GM23248 (cell line): ENCODE data around the gene RAB41. TPM values are rescaled to one million over a fixed set of nuclear protein-coding genes. Genes with fewer than 3 reads are reported as not detected.
"Not testable (repeated sequence)": the region's sequence is repeated elsewhere in the genome, so short reads cannot be mapped to it uniquely, and the experiment has no call there.

Source experiments
- DNase-seq: peaks from one replicate; pipeline ENCODE4 v3.0.0-alpha.2; 2015
- H2AFZ ChIP-seq: fragments of 200-600 bp; sonication (generic); 2 replicates; pipeline ENCODE4 v1.6.1; 2016; ENCODE audit warnings: antibody characterized with exemption
- H3F3A ChIP-seq: fragments of 200-600 bp; sonication (generic); 2 replicates; pipeline ENCODE4 v1.6.1; 2016; ENCODE audit warnings: mild to moderate bottlenecking, antibody characterized with exemption, mixed run types; ENCODE audit not compliant: insufficient read depth
- H3K27ac ChIP-seq: fragments of 200-600 bp; sonication (generic); 2 replicates; pipeline ENCODE4 v1.5.1; 2016; ENCODE audit warnings: mild to moderate bottlenecking
- H3K27me3 ChIP-seq: fragments of 200-600 bp; sonication (generic); replicated peaks from 2 replicates; pipeline ENCODE4 v1.6.1; 2016; ENCODE audit warnings: mild to moderate bottlenecking; ENCODE audit not compliant: insufficient read depth
- H3K36me3 ChIP-seq: fragments of 200-600 bp; sonication (generic); 2 replicates; pipeline ENCODE4 v1.6.1; 2016; ENCODE audit warnings: low read depth, mild to moderate bottlenecking
- H3K4me1 ChIP-seq: fragments of 200-600 bp; sonication (generic); 2 replicates; pipeline ENCODE4 v1.6.1; 2016; ENCODE audit warnings: mild to moderate bottlenecking; ENCODE audit not compliant: insufficient read depth
- H3K4me2 ChIP-seq: fragments of 200-600 bp; sonication (generic); one replicate; pipeline ENCODE4 v1.6.1; 2016; ENCODE audit warnings: mild to moderate bottlenecking; ENCODE audit not compliant: unreplicated experiment
- H3K4me3 ChIP-seq: fragments of 200-600 bp; sonication (generic); 2 replicates; pipeline ENCODE4 v1.5.1; 2016; ENCODE audit warnings: mild to moderate bottlenecking
- H3K79me2 ChIP-seq: fragments of 200-600 bp; sonication (generic); 2 replicates; pipeline ENCODE4 v1.6.1; 2016; ENCODE audit warnings: mild to moderate bottlenecking; ENCODE audit not compliant: insufficient read depth
- H3K9ac ChIP-seq: fragments of 200-600 bp; sonication (generic); 2 replicates; pipeline ENCODE4 v1.6.1; 2016; ENCODE audit warnings: mild to moderate bottlenecking
- H3K9me2 ChIP-seq: fragments of 200-600 bp; sonication (generic); 2 replicates; pipeline ENCODE4 v1.6.1; 2016; ENCODE audit warnings: mixed run types, mild to moderate bottlenecking, moderate library complexity; ENCODE audit not compliant: insufficient read depth
- H3K9me3 ChIP-seq: fragments of 200-600 bp; sonication (generic); one replicate; pipeline ENCODE4 v1.6.1; 2017; ENCODE audit warnings: low read depth
- H4K20me1 ChIP-seq: fragments of 200-600 bp; sonication (generic); 2 replicates; pipeline ENCODE4 v1.6.0; 2016; ENCODE audit not compliant: insufficient read depth
- EZH2 ChIP-seq: fragments of 200-600 bp; sonication (generic); IDR thresholded peaks from 2 replicates; pipeline ENCODE4 v1.6.1; 2018; ENCODE audit warnings: antibody characterized with exemption, mild to moderate bottlenecking; ENCODE audit not compliant: insufficient read depth, poor library complexity, severe bottlenecking
- EZH2phosphoT487 ChIP-seq: fragments of 200-600 bp; sonication (generic); IDR thresholded peaks from 2 replicates; pipeline ENCODE4 v1.6.1; 2018; ENCODE audit warnings: antibody characterized with exemption, moderate library complexity, mild to moderate bottlenecking, low read depth; ENCODE audit not compliant: insufficient read depth
- WGBS, 2 experiments: methylation state at CpG; one replicate each; pipeline ENCODE4 v1.1.6; 2015 to 2017; ENCODE audit warnings: low lambda C conversion rate in 2 of 2, low coverage in 1 of 2; ENCODE audit errors: missing lambda C conversion rate in 2 of 2; 5-methylcytosine and 5-hydroxymethylcytosine counted together
- in situ Hi-C: fragments of 300-500 bp; cut with MboI; formaldehyde crosslinking; loops from 2 replicates; pipeline ENCODE4 v1.15.0; 2020
- polyA plus RNA-seq: library from polyadenylated mRNA; unstranded; fragments of >200 nt; fragmentation: Nextera tagmentation; extraction: Ambion mirVana; gene quantifications from 2 replicates; pipeline ENCODE4 v1.2.1, GENCODE V29; 2016
- total RNA-seq: library from RNA; depleted of rRNA; stranded (reverse); fragments of >200 nt; shearing (Covaris generic); gene quantifications from 2 replicates; pipeline ENCODE4 v1.2.3, GENCODE V29; 2014

RAB41 gene
- total and polyA plus RNA-seq, 2 experiments from 2014 or later, result not detected

DNA sequence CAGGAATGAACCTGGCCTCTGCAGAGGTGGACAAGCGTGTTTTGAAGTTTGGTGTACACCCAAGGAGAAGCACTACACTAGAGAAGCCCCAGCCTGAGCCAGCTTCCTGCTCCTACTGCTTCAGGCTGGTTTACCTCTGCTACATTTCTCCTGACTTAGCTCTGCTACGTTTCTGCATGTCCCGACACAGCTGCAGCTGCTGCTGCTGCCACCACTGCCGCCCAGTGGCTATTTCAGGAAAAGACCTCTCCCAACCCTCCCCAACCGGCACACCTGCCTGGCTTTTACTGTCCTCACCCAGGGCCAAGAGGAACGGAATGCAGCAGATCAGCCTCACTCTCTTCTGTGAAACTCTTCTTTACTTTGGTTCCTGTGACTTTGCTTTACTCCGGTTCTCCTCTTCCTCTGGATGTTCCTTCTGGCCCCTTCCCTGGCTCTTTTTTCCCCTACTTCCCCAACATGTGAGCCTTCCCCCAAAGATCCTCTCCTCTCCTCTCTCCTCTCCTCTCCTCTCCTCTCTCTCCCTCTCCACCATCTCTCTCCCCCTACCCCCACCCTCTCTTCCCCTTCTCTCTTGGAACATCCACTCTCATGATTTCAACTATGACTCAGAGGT lies 18.9 kb upstream of the RAB41 start:
- Histone ChIP-seq H3F3A (no peaks in the 10 kb centered on the region), H3K27ac (no peak overlapping the region), H4K20me1 (no peaks in the 10 kb centered on the region), H3K79me2 (no peaks in the 10 kb centered on the region), H3K4me1 (no peaks in the 10 kb centered on the region), H3K27me3 (no peaks in the 10 kb centered on the region), H3K9me2 (no peaks in the 10 kb centered on the region), H3K9me3 (no peaks in the 10 kb centered on the region), H3K4me3 (no peak overlapping the region), H3K36me3 (no peaks in the 10 kb centered on the region), H2AFZ (no peak overlapping the region), H3K4me2 (no peak overlapping the region), H3K9ac (no peak overlapping the region)
- in situ Hi-C loops, result no loop called here
- TF ChIP-seq EZH2phosphoT487 (no peak), EZH2 (no peak)
- DNase-seq, result peak; percentile 61
- WGBS, 2 experiments, result 13 to 60% methylated on average over 2 to 7 of the region's 7 CpGs

DNA sequence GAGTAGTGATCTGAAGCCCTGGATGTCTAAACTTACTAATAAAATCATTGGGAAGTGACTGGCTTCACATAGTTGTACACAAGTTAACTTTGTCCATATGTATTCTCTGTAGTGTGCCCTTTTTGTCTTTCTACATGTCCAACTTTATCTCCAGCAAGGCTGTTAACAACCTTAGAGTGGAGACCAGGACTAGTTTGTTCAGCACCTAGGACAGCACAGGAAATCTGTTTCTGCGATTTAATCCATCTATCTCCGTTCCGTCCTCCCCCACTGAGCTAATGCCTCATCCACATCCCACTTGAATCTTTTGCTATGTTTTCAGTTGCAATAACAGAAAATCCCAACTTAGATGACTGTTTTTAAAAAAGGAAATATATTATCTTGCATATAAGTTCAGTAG lies 17.2 kb upstream of the RAB41 start:
- no peak overlapping the region for H3K4me3 ChIP-seq
- no peaks in the 10 kb centered on the region for H3F3A ChIP-seq
- H3K27me3 ChIP-seq, result no peaks in the 10 kb centered on the region
- TF ChIP-seq EZH2 (no peak), EZH2phosphoT487 (no peak)
- H3K4me2 ChIP-seq, result no peak overlapping the region
- H3K9ac ChIP-seq, result no peak overlapping the region
- no peaks in the 10 kb centered on the region for H3K4me1 ChIP-seq
- no peaks in the 10 kb centered on the region for H3K79me2 ChIP-seq
- DNase-seq, result no peak
- H4K20me1 ChIP-seq, result no peaks in the 10 kb centered on the region
- H3K27ac ChIP-seq, result no peak overlapping the region
- no peaks in the 10 kb centered on the region for H3K9me3 ChIP-seq
- in situ Hi-C loops, result no loop called here
- no peak overlapping the region for H2AFZ ChIP-seq
- H3K36me3 ChIP-seq, result no peaks in the 10 kb centered on the region
- H3K9me2 ChIP-seq, result no peaks in the 10 kb centered on the region
- WGBS, 2 experiments, result 45 to 46% methylated on average over 3 of the region's 3 CpGs

DNA sequence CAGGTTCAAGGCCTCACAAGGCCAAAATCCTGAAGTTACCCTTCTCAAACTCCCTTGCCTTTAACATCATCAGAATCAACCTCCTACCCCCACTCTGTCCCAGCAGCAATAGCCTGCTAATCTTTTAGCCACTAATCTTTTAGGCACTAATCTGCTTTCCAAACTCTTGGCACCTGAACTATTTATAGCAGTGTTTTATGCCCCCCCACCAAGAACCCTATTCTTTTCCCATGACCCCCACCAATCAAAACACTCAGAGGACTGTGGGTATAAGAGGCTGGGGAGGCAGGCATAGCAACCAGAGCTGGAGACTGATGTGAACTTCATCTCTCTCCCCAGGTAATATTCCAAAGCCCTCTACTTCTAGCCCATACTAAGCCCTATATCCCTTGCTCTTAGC lies 13.9 kb upstream of the RAB41 start, which contains the start of gene ARR3:
ARR3 (plus strand) TSS at position 301 of the 400 bp plus-strand sequence. CDS start 1,052 bp downstream, outside the sequence.
- Histone ChIP-seq H3K4me3 (no peak within 1 kb of the TSS), H3K4me1 (no peaks in the 10 kb centered on the region), H3K79me2 (no peaks in the 10 kb centered on the region), H3F3A (no peaks in the 10 kb centered on the region), H3K27ac (no peak within 1 kb of the TSS), H2AFZ (no peak within 1 kb of the TSS), H3K9me2 (no peaks in the 10 kb centered on the region), H3K9ac (no peak within 1 kb of the TSS), H3K4me2 (no peak within 1 kb of the TSS), H3K27me3 (no peaks in the 10 kb centered on the region), H3K36me3 (no peaks in the 10 kb centered on the region), H3K9me3 (no peaks in the 10 kb centered on the region), H4K20me1 (no peaks in the 10 kb centered on the region)
- no peak for TF ChIP-seq EZH2
- TF ChIP-seq EZH2phosphoT487, result no peak
- in situ Hi-C loops, result no loop called here
- no peak for DNase-seq

- 81 to 90% methylated on average over 7 of the region's 7 CpGs for WGBS, 2 experiments
- H3K9me3 ChIP-seq, H3K4me2 ChIP-seq, H3K27me3 ChIP-seq, H3K4me1 ChIP-seq, H3K9ac ChIP-seq, DNase-seq, in situ Hi-C loops, H3K79me2 ChIP-seq, H2AFZ ChIP-seq, H3K9me2 ChIP-seq, H3K36me3 ChIP-seq, H4K20me1 ChIP-seq, H3K27ac ChIP-seq, H3F3A ChIP-seq, H3K4me3 ChIP-seq: not testable (repeated sequence)
Measured at GRCh38 chrX:70274029-70274428, 7.9 kb upstream of the RAB41 start.

DNA sequence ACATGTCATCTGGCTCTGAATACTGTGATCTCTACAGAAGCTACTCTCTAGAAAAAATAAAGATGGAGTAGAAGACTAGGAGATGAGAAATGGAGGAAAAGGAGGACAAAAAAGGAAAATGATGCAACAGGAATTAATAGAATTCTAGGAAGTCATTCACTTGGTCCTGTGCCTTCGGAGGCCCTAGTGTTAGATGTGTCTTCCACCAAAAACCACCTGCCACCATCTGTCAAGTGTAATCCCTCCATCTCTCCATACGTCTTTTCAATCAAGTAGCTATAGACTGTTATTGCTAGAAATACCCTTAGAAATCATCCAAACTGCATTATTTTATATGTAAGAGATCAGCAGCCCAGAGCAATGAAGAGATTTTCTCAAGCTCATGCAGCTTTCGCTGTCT lies 2.9 kb upstream of the RAB41 start:
- WGBS, 2 experiments, result 88 to 99% methylated on average over 3 of the region's 3 CpGs
- DNase-seq, result no peak
- H3F3A ChIP-seq, result no peaks in the 10 kb centered on the region
- no peak overlapping the region for H3K4me3 ChIP-seq
- no peaks in the 10 kb centered on the region for H3K9me2 ChIP-seq
- TF ChIP-seq EZH2 (no peak), EZH2phosphoT487 (no peak)
- H3K27ac ChIP-seq, result no peak overlapping the region
- H4K20me1 ChIP-seq, result no peaks in the 10 kb centered on the region
- H3K9me3 ChIP-seq, result no peaks in the 10 kb centered on the region
- H3K36me3 ChIP-seq, result no peaks in the 10 kb centered on the region
- no peak overlapping the region for H3K9ac ChIP-seq
- H3K4me2 ChIP-seq, result no peak overlapping the region
- H3K79me2 ChIP-seq, result no peaks in the 10 kb centered on the region
- no peaks in the 10 kb centered on the region for H3K27me3 ChIP-seq
- no peaks in the 10 kb centered on the region for H3K4me1 ChIP-seq
- H2AFZ ChIP-seq, result no peak overlapping the region
- in situ Hi-C loops, result no loop called here
